GM23338 (cell line): ENCODE measurements around the gene LRRC51. TPM values are rescaled to one million over a fixed set of nuclear protein-coding genes. Genes with fewer than 3 reads are reported as not detected.

Experiments
- ATAC-seq: fragments of 200-7000 bp; cut with Tn5 transposase; 3 replicates; pipeline ENCODE4 v1.9.1; 2020
- DNase-seq: peaks from one replicate; pipeline ENCODE4 v3.0.0-alpha.2; 2015; ENCODE audit warnings: low spot score
- H2AFZ ChIP-seq: fragments of 200-600 bp; sonication (generic); 2 replicates; pipeline ENCODE4 v1.8.0; 2016; ENCODE audit warnings: antibody characterized with exemption, mild to moderate bottlenecking, moderate library complexity
- H3F3A ChIP-seq: fragments of 200-600 bp; sonication (generic); replicated peaks from 2 replicates; pipeline ENCODE4 v1.8.0; 2017; ENCODE audit warnings: antibody characterized with exemption, mixed run types, low read depth
- H3K27ac ChIP-seq: fragments of 200-600 bp; sonication (generic); 2 replicates; pipeline ENCODE4 v1.6.1; 2016; ENCODE audit warnings: low read depth
- H3K27me3 ChIP-seq: fragments of 200-600 bp; sonication (generic); 2 replicates; pipeline ENCODE4 v1.8.0; 2016; ENCODE audit warnings: mild to moderate bottlenecking, mixed run types, moderate library complexity; ENCODE audit not compliant: insufficient read depth
- H3K36me3 ChIP-seq: fragments of 200-600 bp; sonication (generic); 2 replicates; pipeline ENCODE4 v1.8.0; 2016; ENCODE audit warnings: mild to moderate bottlenecking; ENCODE audit not compliant: insufficient read depth
- H3K4me1 ChIP-seq: fragments of 200-600 bp; sonication (generic); 2 replicates; pipeline ENCODE4 v1.8.0; 2016; ENCODE audit warnings: mild to moderate bottlenecking, moderate library complexity; ENCODE audit not compliant: insufficient read depth
- H3K4me2 ChIP-seq: fragments of 200-600 bp; sonication (generic); 2 replicates; pipeline ENCODE4 v1.7.1; 2017; ENCODE audit warnings: mixed run types
- H3K4me3 ChIP-seq: fragments of 200-600 bp; sonication (generic); 2 replicates; pipeline ENCODE4 v1.6.1; 2016; ENCODE audit warnings: mixed run types
- H3K79me2 ChIP-seq: fragments of 200-600 bp; sonication (generic); replicated peaks from 2 replicates; pipeline ENCODE4 v1.8.0; 2017; ENCODE audit warnings: mild to moderate bottlenecking; ENCODE audit not compliant: insufficient read depth
- H3K9me2 ChIP-seq: fragments of 200-600 bp; sonication (generic); 2 replicates; pipeline ENCODE4 v1.8.0; 2017; ENCODE audit not compliant: insufficient read depth
- H4K20me1 ChIP-seq: fragments of 200-600 bp; sonication (generic); replicated peaks from 2 replicates; pipeline ENCODE4 v1.8.0; 2017; ENCODE audit warnings: mild to moderate bottlenecking; ENCODE audit not compliant: insufficient read depth
- H3K27ac Mint-ChIP-seq: 2 replicates; pipeline ENCODE4 v1.8.0; 2020; ENCODE audit warnings: inconsistent platforms, mild to moderate bottlenecking, moderate library complexity, mixed read lengths
- H3K27me3 Mint-ChIP-seq: 3 replicates; pipeline ENCODE4 v1.8.0; 2022; ENCODE audit warnings: low read depth, mild to moderate bottlenecking, moderate library complexity, mixed read lengths, inconsistent platforms; ENCODE audit not compliant: insufficient read depth, poor library complexity
- H3K36me3 Mint-ChIP-seq: 3 replicates; pipeline ENCODE4 v1.8.0; 2021; ENCODE audit warnings: low read depth, mild to moderate bottlenecking, inconsistent platforms, moderate library complexity, mixed read lengths
- H3K4me1 Mint-ChIP-seq: 3 replicates; pipeline ENCODE4 v1.8.0; 2020; ENCODE audit warnings: mild to moderate bottlenecking, inconsistent platforms, mixed read lengths
- H3K4me3 Mint-ChIP-seq: 3 replicates; pipeline ENCODE4 v1.8.0; 2021; ENCODE audit warnings: moderate library complexity, mild to moderate bottlenecking, inconsistent platforms, mixed read lengths
- H3K9me3 Mint-ChIP-seq: 3 replicates; pipeline ENCODE4 v1.8.0; 2020; ENCODE audit warnings: moderate library complexity, mild to moderate bottlenecking, inconsistent platforms, mixed read lengths
- CTCF ChIP-seq, 2 experiments: fragments of 200-600 bp in 1 of 2; sonication (generic) in 1 of 2; conservative IDR thresholded peaks; 2 replicates each; pipeline versions ENCODE4 v1.5.1 to v1.6.1; 2016 to 2017; ENCODE audit warnings: antibody characterized with exemption in 2 of 2, low read depth in 2 of 2, mild to moderate bottlenecking in 2 of 2, moderate library complexity in 1 of 2
- EZH2 ChIP-seq: fragments of 200-600 bp; sonication (generic); IDR thresholded peaks from one replicate; pipeline ENCODE4 v1.8.0; 2017; ENCODE audit warnings: antibody characterized with exemption, mild to moderate bottlenecking, low read depth; ENCODE audit not compliant: unreplicated experiment
- EZH2phosphoT487 ChIP-seq: fragments of 200-600 bp; sonication (generic); IDR thresholded peaks from one replicate; pipeline ENCODE4 v1.8.1; 2018; ENCODE audit warnings: antibody characterized with exemption; ENCODE audit not compliant: unreplicated experiment
- JUNB ChIP-seq: IDR thresholded peaks from one replicate; pipeline ENCODE4 v1.6.1; 2016; ENCODE audit warnings: antibody characterized with exemption; ENCODE audit not compliant: unreplicated experiment
- NANOG ChIP-seq: IDR thresholded peaks from 2 replicates; pipeline ENCODE4 v1.6.1; 2016; ENCODE audit warnings: antibody characterized with exemption, borderline replicate concordance
- POLR2AphosphoS5 ChIP-seq: IDR thresholded peaks from 2 replicates; pipeline ENCODE4 v1.6.1; 2016; ENCODE audit warnings: antibody characterized with exemption, low read depth
- STAT1 ChIP-seq: IDR thresholded peaks from one replicate; pipeline ENCODE4 v1.6.1; 2016; ENCODE audit warnings: antibody characterized with exemption; ENCODE audit not compliant: unreplicated experiment
- ZNF114 ChIP-seq: fragments of 250-450 bp; sonication (Bioruptor Pico); IDR thresholded peaks from 2 replicates; pipeline ENCODE4 v1.5.0; 2020; ENCODE audit warnings: mild to moderate bottlenecking, moderate library complexity
- ZNF331 ChIP-seq: fragments of 250-450 bp; sonication (Bioruptor Pico); IDR thresholded peaks from 2 replicates; pipeline ENCODE4 v1.5.0; 2020; ENCODE audit warnings: low read depth, mild to moderate bottlenecking, moderate library complexity
- polyA plus RNA-seq: library from polyadenylated mRNA; unstranded; fragments of >200 nt; fragmentation: Nextera tagmentation; extraction: Ambion mirVana; gene quantifications from 2 replicates; pipeline ENCODE4 v1.2.1, GENCODE V29; 2016
- total RNA-seq: library from RNA; depleted of rRNA; stranded (reverse); fragments of >200 nt; shearing (Covaris generic); gene quantifications from 2 replicates; pipeline ENCODE4 v1.2.3, GENCODE V29; 2014
- TF ChIP-seq, protein P1 (sequence below): IDR thresholded peaks from 2 replicates; pipeline ENCODE4 v1.6.1; 2016; ENCODE audit warnings: antibody characterized with exemption
- TF ChIP-seq, protein P2 (sequence below): IDR thresholded peaks from one replicate; pipeline ENCODE4 v1.6.1; 2018; ENCODE audit warnings: antibody characterized with exemption; ENCODE audit not compliant: unreplicated experiment
- TF ChIP-seq, protein P3 (sequence below): fragments of 250-450 bp; sonication (Bioruptor Pico); IDR thresholded peaks from 2 replicates; pipeline ENCODE4 v1.5.0; 2020; ENCODE audit warnings: mild to moderate bottlenecking, moderate library complexity

Gene LRRC51
- total and polyA plus RNA-seq, 2 experiments from 2014 or later, result 3.6 to 4.2 TPM

GRCh38 chr11:72079819-72080325 is 778 bp upstream of the LRRC51 start:
- Mint-ChIP-seq H3K27me3 (peaks cover 4% of the 10 kb centered on the region), H3K4me1 (peaks cover 19% of the 10 kb centered on the region), H3K36me3 (peaks cover 7% of the 10 kb centered on the region; the same call in 1 of the 3 replicates), H3K9me3 (no peaks in the 10 kb centered on the region), H3K4me3 (peak overlapping the region; percentile 86), H3K27ac (peak overlapping the region; percentile 95)
- Histone ChIP-seq H3K4me3 (peak overlapping the region; percentile 80), H3K4me1 (0 out of 2 replicates have a peak, but pooled peaks cover 8% of the 10 kb centered on the region), H3K79me2 (peaks cover 51% of the 10 kb centered on the region), H3K27me3 (no peaks in the 10 kb centered on the region), H3K9me2 (no peaks in the 10 kb centered on the region), H3K36me3 (no peaks in the 10 kb centered on the region), H4K20me1 (peaks cover 21% of the 10 kb centered on the region; the same call in 1 of the 2 replicates), H3F3A (no peaks in the 10 kb centered on the region), H3K27ac (peak overlapping the region; percentile 70), H3K4me2 (peak overlapping the region; percentile 87), H2AFZ (no peak overlapping the region)
- peak; percentile 10 for DNase-seq
- no peak for TF ChIP-seq ZNF114
- no peak for TF ChIP-seq POLR2AphosphoS5
- no peak for TF ChIP-seq JUNB
- no peak for TF ChIP-seq NANOG
- TF ChIP-seq, protein P1, sequence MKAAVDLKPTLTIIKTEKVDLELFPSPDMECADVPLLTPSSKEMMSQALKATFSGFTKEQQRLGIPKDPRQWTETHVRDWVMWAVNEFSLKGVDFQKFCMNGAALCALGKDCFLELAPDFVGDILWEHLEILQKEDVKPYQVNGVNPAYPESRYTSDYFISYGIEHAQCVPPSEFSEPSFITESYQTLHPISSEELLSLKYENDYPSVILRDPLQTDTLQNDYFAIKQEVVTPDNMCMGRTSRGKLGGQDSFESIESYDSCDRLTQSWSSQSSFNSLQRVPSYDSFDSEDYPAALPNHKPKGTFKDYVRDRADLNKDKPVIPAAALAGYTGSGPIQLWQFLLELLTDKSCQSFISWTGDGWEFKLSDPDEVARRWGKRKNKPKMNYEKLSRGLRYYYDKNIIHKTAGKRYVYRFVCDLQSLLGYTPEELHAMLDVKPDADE, result no peak
- TF ChIP-seq EZH2, result no peak
- no peak for TF ChIP-seq STAT1
- TF ChIP-seq, protein P2, sequence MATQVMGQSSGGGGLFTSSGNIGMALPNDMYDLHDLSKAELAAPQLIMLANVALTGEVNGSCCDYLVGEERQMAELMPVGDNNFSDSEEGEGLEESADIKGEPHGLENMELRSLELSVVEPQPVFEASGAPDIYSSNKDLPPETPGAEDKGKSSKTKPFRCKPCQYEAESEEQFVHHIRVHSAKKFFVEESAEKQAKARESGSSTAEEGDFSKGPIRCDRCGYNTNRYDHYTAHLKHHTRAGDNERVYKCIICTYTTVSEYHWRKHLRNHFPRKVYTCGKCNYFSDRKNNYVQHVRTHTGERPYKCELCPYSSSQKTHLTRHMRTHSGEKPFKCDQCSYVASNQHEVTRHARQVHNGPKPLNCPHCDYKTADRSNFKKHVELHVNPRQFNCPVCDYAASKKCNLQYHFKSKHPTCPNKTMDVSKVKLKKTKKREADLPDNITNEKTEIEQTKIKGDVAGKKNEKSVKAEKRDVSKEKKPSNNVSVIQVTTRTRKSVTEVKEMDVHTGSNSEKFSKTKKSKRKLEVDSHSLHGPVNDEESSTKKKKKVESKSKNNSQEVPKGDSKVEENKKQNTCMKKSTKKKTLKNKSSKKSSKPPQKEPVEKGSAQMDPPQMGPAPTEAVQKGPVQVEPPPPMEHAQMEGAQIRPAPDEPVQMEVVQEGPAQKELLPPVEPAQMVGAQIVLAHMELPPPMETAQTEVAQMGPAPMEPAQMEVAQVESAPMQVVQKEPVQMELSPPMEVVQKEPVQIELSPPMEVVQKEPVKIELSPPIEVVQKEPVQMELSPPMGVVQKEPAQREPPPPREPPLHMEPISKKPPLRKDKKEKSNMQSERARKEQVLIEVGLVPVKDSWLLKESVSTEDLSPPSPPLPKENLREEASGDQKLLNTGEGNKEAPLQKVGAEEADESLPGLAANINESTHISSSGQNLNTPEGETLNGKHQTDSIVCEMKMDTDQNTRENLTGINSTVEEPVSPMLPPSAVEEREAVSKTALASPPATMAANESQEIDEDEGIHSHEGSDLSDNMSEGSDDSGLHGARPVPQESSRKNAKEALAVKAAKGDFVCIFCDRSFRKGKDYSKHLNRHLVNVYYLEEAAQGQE, result no peak
- TF ChIP-seq ZNF331 (CRISPR knock-in tag), result no peak
- TF ChIP-seq, protein P3, sequence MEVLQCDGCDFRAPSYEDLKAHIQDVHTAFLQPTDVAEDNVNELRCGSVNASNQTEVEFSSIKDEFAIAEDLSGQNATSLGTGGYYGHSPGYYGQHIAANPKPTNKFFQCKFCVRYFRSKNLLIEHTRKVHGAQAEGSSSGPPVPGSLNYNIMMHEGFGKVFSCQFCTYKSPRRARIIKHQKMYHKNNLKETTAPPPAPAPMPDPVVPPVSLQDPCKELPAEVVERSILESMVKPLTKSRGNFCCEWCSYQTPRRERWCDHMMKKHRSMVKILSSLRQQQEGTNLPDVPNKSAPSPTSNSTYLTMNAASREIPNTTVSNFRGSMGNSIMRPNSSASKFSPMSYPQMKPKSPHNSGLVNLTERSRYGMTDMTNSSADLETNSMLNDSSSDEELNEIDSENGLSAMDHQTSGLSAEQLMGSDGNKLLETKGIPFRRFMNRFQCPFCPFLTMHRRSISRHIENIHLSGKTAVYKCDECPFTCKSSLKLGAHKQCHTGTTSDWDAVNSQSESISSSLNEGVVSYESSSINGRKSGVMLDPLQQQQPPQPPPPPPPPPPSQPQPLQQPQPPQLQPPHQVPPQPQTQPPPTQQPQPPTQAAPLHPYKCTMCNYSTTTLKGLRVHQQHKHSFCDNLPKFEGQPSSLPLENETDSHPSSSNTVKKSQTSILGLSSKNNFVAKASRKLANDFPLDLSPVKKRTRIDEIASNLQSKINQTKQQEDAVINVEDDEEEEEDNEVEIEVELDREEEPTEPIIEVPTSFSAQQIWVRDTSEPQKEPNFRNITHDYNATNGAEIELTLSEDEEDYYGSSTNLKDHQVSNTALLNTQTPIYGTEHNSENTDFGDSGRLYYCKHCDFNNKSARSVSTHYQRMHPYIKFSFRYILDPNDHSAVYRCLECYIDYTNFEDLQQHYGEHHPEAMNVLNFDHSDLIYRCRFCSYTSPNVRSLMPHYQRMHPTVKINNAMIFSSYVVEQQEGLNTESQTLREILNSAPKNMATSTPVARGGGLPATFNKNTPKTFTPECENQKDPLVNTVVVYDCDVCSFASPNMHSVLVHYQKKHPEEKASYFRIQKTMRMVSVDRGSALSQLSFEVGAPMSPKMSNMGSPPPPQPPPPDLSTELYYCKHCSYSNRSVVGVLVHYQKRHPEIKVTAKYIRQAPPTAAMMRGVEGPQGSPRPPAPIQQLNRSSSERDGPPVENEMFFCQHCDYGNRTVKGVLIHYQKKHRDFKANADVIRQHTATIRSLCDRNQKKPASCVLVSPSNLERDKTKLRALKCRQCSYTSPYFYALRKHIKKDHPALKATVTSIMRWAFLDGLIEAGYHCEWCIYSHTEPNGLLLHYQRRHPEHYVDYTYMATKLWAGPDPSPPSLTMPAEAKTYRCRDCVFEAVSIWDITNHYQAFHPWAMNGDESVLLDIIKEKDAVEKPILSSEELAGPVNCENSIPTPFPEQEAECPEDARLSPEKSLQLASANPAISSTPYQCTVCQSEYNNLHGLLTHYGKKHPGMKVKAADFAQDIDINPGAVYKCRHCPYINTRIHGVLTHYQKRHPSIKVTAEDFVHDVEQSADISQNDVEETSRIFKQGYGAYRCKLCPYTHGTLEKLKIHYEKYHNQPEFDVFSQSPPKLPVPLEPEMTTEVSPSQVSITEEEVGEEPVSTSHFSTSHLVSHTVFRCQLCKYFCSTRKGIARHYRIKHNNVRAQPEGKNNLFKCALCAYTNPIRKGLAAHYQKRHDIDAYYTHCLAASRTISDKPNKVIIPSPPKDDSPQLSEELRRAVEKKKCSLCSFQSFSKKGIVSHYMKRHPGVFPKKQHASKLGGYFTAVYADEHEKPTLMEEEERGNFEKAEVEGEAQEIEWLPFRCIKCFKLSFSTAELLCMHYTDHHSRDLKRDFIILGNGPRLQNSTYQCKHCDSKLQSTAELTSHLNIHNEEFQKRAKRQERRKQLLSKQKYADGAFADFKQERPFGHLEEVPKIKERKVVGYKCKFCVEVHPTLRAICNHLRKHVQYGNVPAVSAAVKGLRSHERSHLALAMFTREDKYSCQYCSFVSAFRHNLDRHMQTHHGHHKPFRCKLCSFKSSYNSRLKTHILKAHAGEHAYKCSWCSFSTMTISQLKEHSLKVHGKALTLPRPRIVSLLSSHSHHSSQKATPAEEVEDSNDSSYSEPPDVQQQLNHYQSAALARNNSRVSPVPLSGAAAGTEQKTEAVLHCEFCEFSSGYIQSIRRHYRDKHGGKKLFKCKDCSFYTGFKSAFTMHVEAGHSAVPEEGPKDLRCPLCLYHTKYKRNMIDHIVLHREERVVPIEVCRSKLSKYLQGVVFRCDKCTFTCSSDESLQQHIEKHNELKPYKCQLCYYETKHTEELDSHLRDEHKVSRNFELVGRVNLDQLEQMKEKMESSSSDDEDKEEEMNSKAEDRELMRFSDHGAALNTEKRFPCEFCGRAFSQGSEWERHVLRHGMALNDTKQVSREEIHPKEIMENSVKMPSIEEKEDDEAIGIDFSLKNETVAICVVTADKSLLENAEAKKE, result no peak
- no peak for TF ChIP-seq EZH2phosphoT487
- no peak for TF ChIP-seq CTCF (conservative IDR thresholded peaks at IDR 0.05; ENCODE audit: low read depth in 2 of 2)
- no peak for ATAC-seq
